Lung microvascular endothelial cell (primary cell): Measurements from ENCODE around the gene PLAAT4. TPM values are rescaled to one million over a fixed set of nuclear protein-coding genes. Genes with fewer than 3 reads are reported as not detected.
"Not testable (repeated sequence)": the region's sequence is repeated elsewhere in the genome, so short reads cannot be mapped to it uniquely, and the experiment has no call there.

ENCODE experiments used
- DNase-seq, 2 donors: peaks; one replicate each; pipeline versions ENCODE4 v3.0.0 to v3.0.0-alpha.2; 2010; ENCODE audit warnings: low read depth in 2 of 2
- total RNA-seq: library from RNA; depleted of rRNA; stranded (reverse); fragments of >200 nt; gene quantifications from 2 replicates; pipeline ENCODE4 v1.2.1, GENCODE V29; 2014

The PLAAT4 gene
- total RNA-seq, 1 donor from 2014 or later = 1.6 TPM

- no peak for DNase-seq
Measured at GRCh38 chr11:63510360-63511047, 26.1 kb upstream of the PLAAT4 start.

- DNase-seq = peak in 1 of 2 donors; percentile 18
Measured at GRCh38 chr11:63511048-63511748, 25.4 kb upstream of the PLAAT4 start.

GRCh38 chr11:63512816-63513215 is 23.8 kb upstream of the PLAAT4 start:
- no peak for DNase-seq

GRCh38 chr11:63516109-63516508 is 20.5 kb upstream of the PLAAT4 start:
- no peak for DNase-seq

- DNase-seq = no peak
Measured at GRCh38 chr11:63517156-63517555, 19.5 kb upstream of the PLAAT4 start.

GRCh38 chr11:63518548-63518947 is 18.1 kb upstream of the PLAAT4 start:
- DNase-seq = peak in 1 of 2 donors; percentile 69

- no peak for DNase-seq
Measured at GRCh38 chr11:63520606-63521170, 15.9 kb upstream of the PLAAT4 start.

- no peak for DNase-seq
Measured at GRCh38 chr11:63521896-63522295, 14.7 kb upstream of the PLAAT4 start.

GRCh38 chr11:63523151-63523550 is 13.5 kb upstream of the PLAAT4 start:
- no peak for DNase-seq

GRCh38 chr11:63527667-63528066 is 8.9 kb upstream of the PLAAT4 start:
- DNase-seq = no peak

- DNase-seq = not testable (repeated sequence)
Measured at GRCh38 chr11:63528156-63528555, 8.5 kb upstream of the PLAAT4 start.

- DNase-seq = not testable (repeated sequence)
Measured at GRCh38 chr11:63528729-63529278, 7.8 kb upstream of the PLAAT4 start.

GRCh38 chr11:63529373-63529772 is 7.2 kb upstream of the PLAAT4 start:
- not testable (repeated sequence) for DNase-seq

GRCh38 chr11:63530021-63530420 is 6.6 kb upstream of the PLAAT4 start:
- DNase-seq = no peak

GRCh38 chr11:63531074-63531792 is 5.4 kb upstream of the PLAAT4 start:
- DNase-seq = peak; percentile 78 to 80

GRCh38 chr11:63532117-63532516 is 4.5 kb upstream of the PLAAT4 start:
- DNase-seq = no peak

- DNase-seq = no peak
Measured at GRCh38 chr11:63532799-63533475, 3.7 kb upstream of the PLAAT4 start.

GRCh38 chr11:63534076-63534475 is 2.5 kb upstream of the PLAAT4 start:
- DNase-seq = no peak

GRCh38 chr11:63534895-63535461 is 1.6 kb upstream of the PLAAT4 start:
- no peak for DNase-seq

- DNase-seq = peak in 1 of 2 donors; percentile 53
Measured at GRCh38 chr11:63535734-63536133, 874 bp upstream of the PLAAT4 start.
